K562 (cell line): ENCODE results near the gene GPR22. TPM values are rescaled to one million over a fixed set of nuclear protein-coding genes. Genes with fewer than 3 reads are reported as not detected.

Experiments used
- ARID1B ChIP-seq: fragments of 450-650 bp; IDR thresholded peaks from 2 replicates; pipeline ENCODE4 v1.6.1; 2016; ENCODE audit warnings: antibody characterized with exemption, mild to moderate bottlenecking, inconsistent platforms
- ARID3B ChIP-seq: fragments of 250-450 bp; sonication (Bioruptor Pico); IDR thresholded peaks from 2 replicates; pipeline ENCODE4 v1.4.0; 2020; ENCODE audit warnings: borderline replicate concordance
- BCL6 ChIP-seq: fragments of 250-450 bp; sonication (Bioruptor Pico); IDR thresholded peaks from 2 replicates; pipeline ENCODE4 v1.4.0; 2020
- BCLAF1 ChIP-seq, 2 experiments: fragments of 450-650 bp in 1 of 2; IDR thresholded peaks; 2 replicates each; pipeline ENCODE4 v1.6.1; 2011 to 2017; ENCODE audit warnings: low read depth in 2 of 2, antibody characterized with exemption in 1 of 2, borderline replicate concordance in 1 of 2, low read length in 1 of 2, mild to moderate bottlenecking in 1 of 2, mixed read lengths in 1 of 2; ENCODE audit not compliant: control insufficient read depth in 1 of 2
- CREB3 ChIP-seq: fragments of 450-650 bp; conservative IDR thresholded peaks from 2 replicates; pipeline ENCODE4 v1.6.1; 2016; ENCODE audit warnings: missing genetic modification characterization, low read depth, mild to moderate bottlenecking, missing compliant biosample characterization, moderate library complexity
- CREM ChIP-seq: IDR thresholded peaks from 2 replicates; pipeline ENCODE4 v1.6.1; 2014; ENCODE audit warnings: antibody characterized with exemption, low read depth
- CXXC5 ChIP-seq: fragments of 250-450 bp; sonication (Bioruptor Pico); IDR thresholded peaks from 2 replicates; pipeline ENCODE4 v1.8.0; 2022; ENCODE audit warnings: inconsistent platforms, mild to moderate bottlenecking, moderate library complexity
- DEAF1 ChIP-seq: fragments of 450-650 bp; formaldehyde crosslinking; IDR thresholded peaks from 2 replicates; pipeline ENCODE4 v1.4.0; 2020; ENCODE audit warnings: mild to moderate bottlenecking, moderate library complexity
- ETV1 ChIP-seq: fragments of 450-650 bp; conservative IDR thresholded peaks from 2 replicates; pipeline ENCODE4 v1.6.1; 2016; ENCODE audit warnings: missing genetic modification characterization, control low read depth, low read depth, missing compliant biosample characterization
- GABPB1 ChIP-seq: sonication (generic); formaldehyde crosslinking; IDR thresholded peaks from 2 replicates; pipeline ENCODE4 v1.8.0; 2022; ENCODE audit warnings: mild to moderate bottlenecking, missing genetic modification reagents
- KDM4B ChIP-seq, 2 experiments: fragments of 450-650 bp in 1 of 2; sonication (generic) in 1 of 2; IDR thresholded peaks; 2 replicates each; pipeline ENCODE4 v1.6.1; 2016 to 2017; ENCODE audit warnings: borderline replicate concordance in 2 of 2, antibody characterized with exemption in 1 of 2, low read depth in 1 of 2, mild to moderate bottlenecking in 1 of 2
- NFE2 ChIP-seq: IDR thresholded peaks from 2 replicates; pipeline ENCODE4 v1.6.1; 2014; ENCODE audit warnings: antibody characterized with exemption, low read depth
- OTX1 ChIP-seq: fragments of 450-650 bp; formaldehyde crosslinking; IDR thresholded peaks from 2 replicates; pipeline ENCODE4 v1.4.0; 2022; ENCODE audit warnings: mild to moderate bottlenecking
- XRCC4 ChIP-seq: IDR thresholded peaks from one replicate; pipeline ENCODE4 v1.6.1; 2011; ENCODE audit not compliant: insufficient read depth, insufficient read length; ENCODE audit errors: extremely low read depth
- ZBTB2 ChIP-seq: fragments of 450-650 bp; IDR thresholded peaks from 2 replicates; pipeline ENCODE4 v1.6.1; 2016; ENCODE audit warnings: antibody characterized with exemption
- ZNF23 ChIP-seq: fragments of 250-450 bp; sonication (Bioruptor Pico); IDR thresholded peaks from 2 replicates; pipeline ENCODE4 v1.4.0; 2020; ENCODE audit warnings: mild to moderate bottlenecking
- ZNF324 ChIP-seq: fragments of 250-450 bp; sonication (Bioruptor Pico); IDR thresholded peaks from 2 replicates; pipeline ENCODE4 v1.4.0; 2020; ENCODE audit warnings: mild to moderate bottlenecking
- polyA plus RNA-seq, 8 experiments: library from polyadenylated mRNA; depleted of rRNA in 4 of 8; stranded (reverse) in 5 of 8; unstranded in 3 of 8; fragments of >200 nt; fragmentation: Nextera tagmentation in 2 of 8; fragmentation: Illumina TruSeq in 1 of 8; extraction: Ambion mirVana in 2 of 8; extraction: Trizol in 1 of 8; gene quantifications; 2 replicates each; pipeline versions ENCODE4 v1.2.1 to v1.2.3, GENCODE V29; 2011 to 2014; ENCODE audit warnings: inconsistent platforms in 1 of 8, missing spikeins in 1 of 8
- total RNA-seq, 7 experiments: library from RNA; depleted of rRNA in 6 of 7; stranded (reverse); fragments of >200 nt in 6 of 7; fragmentation: Illumina TruSeq in 2 of 7; extraction: Trizol in 2 of 7; gene quantifications; 2 replicates each; pipeline versions ENCODE4 v1.2.1 to v1.2.3, GENCODE V29; 2011 to 2021; ENCODE audit warnings: low replicate concordance in 1 of 7

Gene GPR22
- total and polyA plus RNA-seq, 9 of the 15 experiments (the other 6 are each of a cell fraction or from before 2014, with no cell fraction given): 0.07 to 0.20 TPM; not detected in 7

- TF ChIP-seq CXXC5: no peak
- TF ChIP-seq BCL6 (CRISPR knock-in tag): no peak
- 0 out of 2 replicates have a peak, but pooled peaks have one; percentile 16 for TF ChIP-seq CREM
- no peak for TF ChIP-seq CREB3 (tag)
- TF ChIP-seq NFE2: 0 out of 2 replicates have a peak, but pooled peaks have one; percentile 11
- no peak for TF ChIP-seq ZBTB2
- TF ChIP-seq KDM4B (IDR thresholded peaks at IDR 0.05; ENCODE audit: borderline replicate concordance in 2 of 2, low read depth in 1 of 2): no peak
- no peak for TF ChIP-seq ARID3B (CRISPR knock-in tag)
- TF ChIP-seq GABPB1 (CRISPR knock-in tag): no peak
- TF ChIP-seq ZNF23 (CRISPR knock-in tag): no peak
- no peak for TF ChIP-seq ARID1B
- TF ChIP-seq BCLAF1 (IDR thresholded peaks at IDR 0.05; ENCODE audit: borderline replicate concordance in 1 of 2, control insufficient read depth in 1 of 2, low read depth in 2 of 2, low read length in 1 of 2): no peak
- no peak for TF ChIP-seq ETV1 (tag)
- no peak for TF ChIP-seq XRCC4
- peak; percentile 86 for TF ChIP-seq DEAF1 (CRISPR knock-in tag)
- TF ChIP-seq OTX1 (CRISPR knock-in tag): no peak
- no peak for TF ChIP-seq ZNF324 (CRISPR knock-in tag)
These were observed 31.7 kb downstream of the GPR22 start (continued) for GRCh38 chr7:107501593-107501992.
